ENCODE measurements around the gene YIPF4. TPM values are rescaled to one million over a fixed set of nuclear protein-coding genes. Genes with fewer than 3 reads are reported as not detected.

YIPF4 gene
- total and polyA plus RNA-seq, 8 donors: 7.6 to 42.2 (median 31.2) TPM

GRCh38 chr2:32237488-32237887 is 40.2 kb upstream of the YIPF4 start:
- no peak for ATAC-seq
- Histone ChIP-seq H3K27ac (no peak overlapping the region), H3K36me3 (no peaks in the 10 kb centered on the region), H3K9me3 (no peaks in the 10 kb centered on the region), H3K27me3 (no peaks in the 10 kb centered on the region), H3K4me3 (no peak overlapping the region), H3K4me1 (peaks cover 0 to 2% (median 0%) of the 10 kb centered on the region in 3 donors)
- no peak for TF ChIP-seq CTCF (IDR thresholded peaks at IDR 0.05)
- FAIRE-seq: no peak
- WGBS, 2 donors: 94 to 96% methylated on average over 2 of the region's 2 CpGs
- intact Hi-C loops (cut with DNase I): no loop called here
- DNase-seq: no peak

- FAIRE-seq: no peak
- Histone ChIP-seq H3K9me3 (no peaks in the 10 kb centered on the region), H3K36me3 (no peaks in the 10 kb centered on the region), H3K4me3 (no peak overlapping the region), H3K27ac (no peak overlapping the region), H3K4me1 (no peaks in the 10 kb centered on the region), H3K27me3 (no peaks in the 10 kb centered on the region)
- 87 to 91% methylated on average over 2 of the region's 2 CpGs for WGBS, 2 donors
- no peak for DNase-seq
- intact Hi-C loops (cut with DNase I): no loop called here
- no peak for ATAC-seq
- no peak for TF ChIP-seq CTCF (IDR thresholded peaks at IDR 0.05)
Measured at GRCh38 chr2:32237996-32238395, 39.7 kb upstream of the YIPF4 start.

- no peak for DNase-seq
- H3K4me3 ChIP-seq: no peak overlapping the region
- 94 to 95% methylated on average over 3 of the region's 3 CpGs for WGBS, 2 donors
- no peak for FAIRE-seq
- intact Hi-C loops (cut with DNase I): no loop called here
- H3K27me3 ChIP-seq: no peaks in the 10 kb centered on the region
- H3K9me3 ChIP-seq: no peaks in the 10 kb centered on the region
- H3K27ac ChIP-seq: no peak overlapping the region
- H3K36me3 ChIP-seq: no peaks in the 10 kb centered on the region
- H3K4me1 ChIP-seq: no peaks in the 10 kb centered on the region
- TF ChIP-seq CTCF (IDR thresholded peaks at IDR 0.05): no peak
- ATAC-seq: no peak
Measured at GRCh38 chr2:32242331-32242730, 35.4 kb upstream of the YIPF4 start.

- no peak for FAIRE-seq
- peak; percentile 47 to 80 (median 72) for ATAC-seq
- no peaks in the 10 kb centered on the region for H3K36me3 ChIP-seq
- H3K9me3 ChIP-seq: no peaks in the 10 kb centered on the region
- no peak overlapping the region for H3K4me3 ChIP-seq
- peaks cover 0 to 7% (median 6%) of the 10 kb centered on the region in 3 donors for H3K4me1 ChIP-seq
- H3K27me3 ChIP-seq: no peaks in the 10 kb centered on the region
- WGBS, 2 donors: 35 to 37% methylated on average over 4 of the region's 4 CpGs
- TF ChIP-seq CTCF (IDR thresholded peaks at IDR 0.05): no peak
- DNase-seq: peak in 4 of 6 donors; percentile 18 to 64 (median 47)
- intact Hi-C loops (cut with DNase I): no loop called here
- H3K27ac ChIP-seq: no peak overlapping the region
Measured at GRCh38 chr2:32246911-32247310, 30.8 kb upstream of the YIPF4 start.

- TF ChIP-seq CTCF (IDR thresholded peaks at IDR 0.05): no peak
- H3K9me3 ChIP-seq: no peaks in the 10 kb centered on the region
- 96 to 97% methylated on average over 3 of the region's 3 CpGs for WGBS, 2 donors
- no peaks in the 10 kb centered on the region for H3K36me3 ChIP-seq
- no peak overlapping the region for H3K27ac ChIP-seq
- intact Hi-C loops (cut with DNase I): no loop called here
- ATAC-seq (no peak), DNase-seq (no peak), FAIRE-seq (no peak)
- peaks cover 0 to 7% (median 6%) of the 10 kb centered on the region in 3 donors for H3K4me1 ChIP-seq
- no peak overlapping the region for H3K4me3 ChIP-seq
- no peaks in the 10 kb centered on the region for H3K27me3 ChIP-seq
Measured at GRCh38 chr2:32248299-32248698, 29.4 kb upstream of the YIPF4 start.

Data from pancreas (tissue), 10 donors.